K562 (cell line): ENCODE results near the gene NQO2. TPM values are rescaled to one million over a fixed set of nuclear protein-coding genes. Genes with fewer than 3 reads are reported as not detected.

Experiments used
- ATAC-seq: fragments of 200-7000 bp; cut with Tn5 transposase; 3 replicates; pipeline ENCODE4 v1.9.1; 2020; ENCODE audit warnings: moderate library complexity
- BruUV-seq: library from RNA; stranded (reverse); fragments of 400-500 nt; replicated peaks from 2 replicates; lab custom pipeline; 2021; lab: Mats Ljungman, UMichigan
- CTCF ChIA-PET: fragments of 300-600 bp; formaldehyde crosslinking; extraction: SDS; loops from one replicate; lab custom pipeline; 2021; ENCODE audit warnings: low intra/inter-chr PET ratio; lab: Yijun Ruan, JAX
- POLR2A ChIA-PET: fragments of 300-600, 350-650 bp; sonication (Branson Sonifier 250); formaldehyde crosslinking; extraction: SDS; loops from one replicate; lab custom pipeline; 2021; ENCODE audit warnings: antibody characterized with exemption, inconsistent platforms; lab: Yijun Ruan, JAX
- DNase-seq, 4 experiments: peaks; one replicate each; pipeline versions ENCODE4 v3.0.0 to v3.0.0-alpha.2; 2011 to 2018; ENCODE audit warnings: low spot score in 3 of 4, mixed read lengths in 3 of 4; ENCODE audit errors: extremely low read depth in 1 of 4
- FAIRE-seq: peaks from 2 replicates; lab custom pipeline; 2011; peaks lifted over from hg19 to GRCh38; lab: Jason Lieb, UNC
- H2AFZ ChIP-seq: 2 replicates; pipeline ENCODE4 v1.6.0; 2011; ENCODE audit warnings: low read depth, low read length, control low read depth, inconsistent platforms
- H3K27ac ChIP-seq: fragments of 200-600 bp; 3 replicates; pipeline ENCODE4 v1.8.0; 2011; ENCODE audit warnings: low read depth, mild to moderate bottlenecking, control low read depth, inconsistent platforms, low read length, moderate library complexity, mixed read lengths; ENCODE audit errors: extremely low read depth
- H3K27me3 ChIP-seq, 2 experiments: fragments of 300-600 bp in 1 of 2; 2 replicates in 1 of 2; 3 replicates in 1 of 2; pipeline versions ENCODE4 v1.6.0 to v1.8.0; 2011; ENCODE audit warnings: inconsistent platforms in 2 of 2, low read length in 2 of 2, mild to moderate bottlenecking in 1 of 2, mixed read lengths in 1 of 2, moderate library complexity in 1 of 2; ENCODE audit not compliant: control insufficient read depth in 2 of 2, insufficient read depth in 2 of 2
- H3K36me3 ChIP-seq: fragments of 300-600 bp; 3 replicates; pipeline ENCODE4 v1.8.0; 2011; ENCODE audit warnings: mild to moderate bottlenecking, low read length, inconsistent platforms; ENCODE audit not compliant: control insufficient read depth, insufficient read depth
- H3K4me1 ChIP-seq, 2 experiments: fragments of 200-600 bp in 1 of 2; replicated peaks in 1 of 2; 2 replicates in 1 of 2; 3 replicates in 1 of 2; pipeline versions ENCODE4 v1.5.1 to v1.8.0; 2011; ENCODE audit warnings: inconsistent platforms in 2 of 2, low read length in 2 of 2, mild to moderate bottlenecking in 1 of 2, mixed read lengths in 1 of 2, moderate library complexity in 1 of 2; ENCODE audit not compliant: control insufficient read depth in 2 of 2, insufficient read depth in 2 of 2
- H3K4me2 ChIP-seq: 2 replicates; pipeline ENCODE4 v1.6.1; 2011; ENCODE audit warnings: low read length, control low read depth, inconsistent platforms, mixed read lengths; ENCODE audit not compliant: insufficient read depth
- H3K4me3 ChIP-seq: fragments of 200-600 bp; sonication (generic), shearing (Covaris generic); 2 replicates; pipeline ENCODE4 v1.5.1; 2016; ENCODE audit warnings: control low read depth, inconsistent platforms
- H3K79me2 ChIP-seq: fragments of 200-600 bp; 3 replicates; pipeline ENCODE4 v1.8.0; 2011; ENCODE audit warnings: low read length, inconsistent platforms; ENCODE audit not compliant: control insufficient read depth, insufficient read depth
- H3K9ac ChIP-seq, 2 experiments: 2 replicates each; pipeline versions ENCODE4 v1.6.0 to v1.6.1; 2011; ENCODE audit warnings: low read depth in 2 of 2, low read length in 2 of 2, control low read depth in 1 of 2, inconsistent platforms in 1 of 2, mild to moderate bottlenecking in 1 of 2, mixed read lengths in 1 of 2; ENCODE audit not compliant: insufficient read depth in 1 of 2
- H3K9me1 ChIP-seq: one replicate; pipeline ENCODE4 v1.6.0; 2011; ENCODE audit warnings: inconsistent platforms, mild to moderate bottlenecking, low read length, moderate library complexity; ENCODE audit not compliant: control insufficient read depth, insufficient read depth
- H3K9me3 ChIP-seq: replicated peaks from 2 replicates; pipeline ENCODE4 v1.5.1; 2011; ENCODE audit warnings: low read depth, low read length, inconsistent platforms; ENCODE audit not compliant: control insufficient read depth, insufficient read depth
- H4K20me1 ChIP-seq: replicated peaks from 2 replicates; pipeline ENCODE4 v1.6.1; 2011; ENCODE audit warnings: low read length, inconsistent platforms, mixed read lengths; ENCODE audit not compliant: control insufficient read depth, insufficient read depth
- CEBPB ChIP-seq: fragments of 450-650 bp; IDR thresholded peaks from 2 replicates; pipeline ENCODE4 v1.6.1; 2016; ENCODE audit warnings: missing genetic modification characterization, missing compliant biosample characterization
- FOS ChIP-seq: IDR thresholded peaks from 3 replicates; pipeline ENCODE4 v1.6.1; 2011; ENCODE audit not compliant: insufficient read length; ENCODE audit errors: extremely low read depth
- MAFG ChIP-seq: fragments of 450-650 bp; conservative IDR thresholded peaks from 2 replicates; pipeline ENCODE4 v1.6.1; 2016; ENCODE audit warnings: missing genetic modification characterization, missing compliant biosample characterization
- POLR2A ChIP-seq: fragments of 450-650 bp; conservative IDR thresholded peaks from 2 replicates; pipeline ENCODE4 v1.6.1; 2016
- SP1 ChIP-seq: sonication (generic); formaldehyde crosslinking; IDR thresholded peaks from 2 replicates; pipeline ENCODE4 v1.8.1; 2022; ENCODE audit warnings: mild to moderate bottlenecking, missing genetic modification reagents
- ZNF316 ChIP-seq: fragments of 450-650 bp; IDR thresholded peaks from 2 replicates; pipeline ENCODE4 v1.6.1; 2016
- WGBS: fragments of 100-300 bp; shearing (Covaris generic); methylation state at CpG from one replicate; pipeline ENCODE4 v1.1.6; 2016; ENCODE audit warnings: low coverage, mixed read lengths; ENCODE audit not compliant: insufficient coverage; ENCODE audit errors: missing lambda C conversion rate; 5-methylcytosine and 5-hydroxymethylcytosine counted together
- in situ Hi-C: fragments of 300-500 bp; cut with MboI; formaldehyde crosslinking; loops from 4 replicates; pipeline ENCODE4 v1.15.0; 2018; ENCODE audit warnings: inconsistent platforms, mixed read lengths
- intact Hi-C: fragments of 100-400 bp; cut with micrococcal nuclease; formaldehyde crosslinking; loops from 2 replicates; pipeline ENCODE4 v1.14.2; 2022
- polyA plus RNA-seq, 8 experiments: library from polyadenylated mRNA; depleted of rRNA in 4 of 8; stranded (reverse) in 5 of 8; unstranded in 3 of 8; fragments of >200 nt; fragmentation: Nextera tagmentation in 2 of 8; fragmentation: Illumina TruSeq in 1 of 8; extraction: Ambion mirVana in 2 of 8; extraction: Trizol in 1 of 8; gene quantifications; 2 replicates each; pipeline versions ENCODE4 v1.2.1 to v1.2.3, GENCODE V29; 2011 to 2014; ENCODE audit warnings: inconsistent platforms in 1 of 8, missing spikeins in 1 of 8
- total RNA-seq, 7 experiments: library from RNA; depleted of rRNA in 6 of 7; stranded (reverse); fragments of >200 nt in 6 of 7; fragmentation: Illumina TruSeq in 2 of 7; extraction: Trizol in 2 of 7; gene quantifications; 2 replicates each; pipeline versions ENCODE4 v1.2.1 to v1.2.3, GENCODE V29; 2011 to 2021; ENCODE audit warnings: low replicate concordance in 1 of 7
- TF ChIP-seq, protein P1 (sequence below), 2 experiments: fragments of 450-650 bp in 1 of 2; sonication (generic) in 1 of 2; formaldehyde crosslinking in 1 of 2; IDR thresholded peaks in 1 of 2; conservative IDR thresholded peaks in 1 of 2; 2 replicates each; pipeline versions ENCODE4 v1.6.1 to v1.8.1; 2016 to 2023; ENCODE audit warnings: mild to moderate bottlenecking in 2 of 2, moderate library complexity in 2 of 2, inconsistent platforms in 1 of 2, missing genetic modification reagents in 1 of 2
- TF ChIP-seq, protein P2 (sequence below): fragments of 450-650 bp; formaldehyde crosslinking; IDR thresholded peaks from 2 replicates; pipeline ENCODE4 v1.4.0; 2020; ENCODE audit warnings: mild to moderate bottlenecking, mixed read lengths

NQO2 gene
- total and polyA plus RNA-seq, 9 of the 15 experiments (the other 6 are each of a cell fraction or from before 2014, with no cell fraction given), result 54.6 to 214 (median 116) TPM

DNA sequence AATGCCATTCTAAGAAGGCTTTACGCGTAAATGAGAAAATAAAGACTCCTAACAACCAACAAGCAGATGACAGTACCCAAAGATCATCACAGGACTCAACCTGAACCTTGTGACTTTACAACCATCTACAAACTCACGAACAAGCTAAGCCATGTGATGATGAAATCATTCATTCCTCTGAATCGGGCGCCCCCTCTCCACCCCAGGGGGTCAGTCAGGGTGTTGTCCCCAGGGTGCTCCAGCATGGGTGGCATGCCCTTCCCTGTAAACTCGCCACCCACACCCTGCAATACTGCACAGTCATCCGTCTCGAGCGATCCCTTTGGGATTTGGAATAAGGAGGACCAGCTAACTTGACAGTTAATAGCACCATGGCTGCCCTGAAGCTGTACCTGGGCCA lies 40.9 kb upstream of the NQO2 start:
- no peak for ATAC-seq
- TF ChIP-seq CEBPB (tag) (peak; percentile 63), SP1 (CRISPR knock-in tag) (0 out of 2 replicates have a peak, but pooled peaks have one; percentile 23), MAFG (0 out of 2 replicates have a peak, but pooled peaks have one; percentile 16), POLR2A (0 out of 2 replicates have a peak, but pooled peaks have one; percentile 7), ZNF316 (0 out of 2 replicates have a peak, but pooled peaks have one; percentile 1), FOS (no peak)
- TF ChIP-seq, protein P1, sequence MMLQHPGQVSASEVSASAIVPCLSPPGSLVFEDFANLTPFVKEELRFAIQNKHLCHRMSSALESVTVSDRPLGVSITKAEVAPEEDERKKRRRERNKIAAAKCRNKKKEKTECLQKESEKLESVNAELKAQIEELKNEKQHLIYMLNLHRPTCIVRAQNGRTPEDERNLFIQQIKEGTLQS (IDR thresholded peaks at IDR 0.05), result peak; percentile 68
- TF ChIP-seq, protein P1 (CRISPR knock-in tag; conservative IDR thresholded peaks at IDR 0.05), result no peak
- TF ChIP-seq, protein P2, sequence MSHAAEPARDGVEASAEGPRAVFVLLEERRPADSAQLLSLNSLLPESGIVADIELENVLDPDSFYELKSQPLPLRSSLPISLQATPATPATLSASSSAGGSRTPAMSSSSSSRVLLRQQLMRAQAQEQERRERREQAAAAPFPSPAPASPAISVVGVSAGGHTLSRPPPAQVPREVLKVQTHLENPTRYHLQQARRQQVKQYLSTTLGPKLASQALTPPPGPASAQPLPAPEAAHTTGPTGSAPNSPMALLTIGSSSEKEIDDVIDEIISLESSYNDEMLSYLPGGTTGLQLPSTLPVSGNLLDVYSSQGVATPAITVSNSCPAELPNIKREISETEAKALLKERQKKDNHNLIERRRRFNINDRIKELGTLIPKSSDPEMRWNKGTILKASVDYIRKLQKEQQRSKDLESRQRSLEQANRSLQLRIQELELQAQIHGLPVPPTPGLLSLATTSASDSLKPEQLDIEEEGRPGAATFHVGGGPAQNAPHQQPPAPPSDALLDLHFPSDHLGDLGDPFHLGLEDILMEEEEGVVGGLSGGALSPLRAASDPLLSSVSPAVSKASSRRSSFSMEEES, result no peak
- Histone ChIP-seq H3K4me2 (no peak overlapping the region), H3K4me3 (no peak overlapping the region), H3K4me1 (peaks cover 26% of the 10 kb centered on the region in 2 experiments; a peak in 4 of 5 replicates), H4K20me1 (no peaks in the 10 kb centered on the region), H2AFZ (no peak overlapping the region), H3K9me3 (no peaks in the 10 kb centered on the region), H3K9me1 (no peaks in the 10 kb centered on the region), H3K79me2 (peaks cover 49% of the 10 kb centered on the region), H3K27me3 (no peaks in the 10 kb centered on the region), H3K27ac (no peak overlapping the region), H3K36me3 (peaks cover 51% of the 10 kb centered on the region), H3K9ac (peak overlapping the region in 1 of 2 experiments; percentile 10; a peak in 1 of 4 replicates)
- ChIA-PET CTCF (no interaction called here), POLR2A (interaction anchor here (0.7 to 2.5 kb wide), 4 partner anchors 8 to 117 kb away, joined by 3 to 12 read pairs (median 4); partner anchors contain the start of genes SERPINB1 and SERPINB6)
- WGBS, result 87% methylated on average over 9 of the region's 9 CpGs
- in situ Hi-C loops (no loop called here), intact Hi-C loops (no loop called here)
- no TSS peak for BruUV-seq
- no peak for FAIRE-seq
- DNase-seq, result no peak
